Right renal pelvis (tissue), 4 donors: ENCODE measurements around the gene ABHD3. TPM values are rescaled to one million over a fixed set of nuclear protein-coding genes. Genes with fewer than 3 reads are reported as not detected.
A peak's percentile ranks its signal among the peaks of the same experiment; 100 is the strongest.
"Not testable (repeated sequence)": the region's sequence is repeated elsewhere in the genome, so short reads cannot be mapped to it uniquely, and the experiment has no call there.

Experiments
- DNase-seq, 4 donors: peaks; one replicate each; pipeline ENCODE4 v3.0.0-alpha.2; 2013; ENCODE audit warnings: low read depth in 4 of 4, low spot score in 3 of 4, missing footprints in 1 of 4
- polyA plus RNA-seq, 4 donors: library from polyadenylated mRNA; unstranded; fragments of 120-200 nt; gene quantifications; one replicate each; pipeline ENCODE4 v1.2.1, GENCODE V29; 2013; ENCODE audit not compliant: insufficient read length in 4 of 4

Gene ABHD3
- polyA plus RNA-seq, 4 donors: 21.9 to 25.3 (median 23.2) TPM

DNA sequence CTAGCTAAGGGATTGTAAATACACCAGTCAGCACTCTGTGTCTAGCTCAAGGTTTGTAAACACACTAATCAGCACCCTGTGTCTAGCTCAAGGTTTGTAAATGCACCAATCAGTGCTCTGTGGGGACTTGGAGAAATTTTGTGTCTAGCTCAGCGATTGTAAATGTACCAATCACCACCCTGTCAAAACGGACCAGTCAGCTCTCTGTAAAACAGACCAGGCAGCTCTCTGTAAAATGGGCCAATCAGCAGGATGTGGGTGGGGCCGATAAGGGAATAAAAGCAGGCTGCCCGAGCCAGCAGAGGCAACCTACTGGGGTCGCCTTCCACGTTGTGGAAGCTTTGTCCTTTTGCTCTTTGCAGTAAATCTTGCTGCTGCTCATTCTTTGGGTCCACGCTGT lies 2.6 kb upstream of the ABHD3 start:
- DNase-seq: not testable (repeated sequence)

DNA sequence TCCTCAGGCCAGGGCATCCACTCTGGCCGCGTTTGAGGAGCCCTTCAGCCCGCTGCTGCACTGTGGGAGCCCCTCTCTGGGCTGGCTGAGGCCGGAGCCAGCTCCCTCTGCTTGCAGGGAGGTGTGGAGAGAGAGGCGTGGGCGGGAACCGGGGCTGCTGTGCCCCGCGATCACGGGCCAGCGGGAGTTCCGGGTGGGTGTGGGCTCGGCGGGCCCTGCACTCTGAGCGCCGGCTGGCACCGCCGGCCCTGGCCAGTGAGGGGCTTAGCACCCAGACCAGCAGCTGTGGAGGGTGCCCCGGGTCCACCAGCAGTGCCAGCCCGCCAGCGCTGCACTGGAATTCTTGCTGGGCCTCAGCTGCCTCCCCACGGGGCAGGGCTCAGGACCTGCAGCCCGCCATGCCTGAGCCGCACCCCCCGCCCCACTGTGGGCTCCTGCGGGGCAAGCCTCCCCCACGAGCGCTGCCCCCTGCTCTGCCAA lies 1.9 kb upstream of the ABHD3 start:
- no peak for DNase-seq

DNA sequence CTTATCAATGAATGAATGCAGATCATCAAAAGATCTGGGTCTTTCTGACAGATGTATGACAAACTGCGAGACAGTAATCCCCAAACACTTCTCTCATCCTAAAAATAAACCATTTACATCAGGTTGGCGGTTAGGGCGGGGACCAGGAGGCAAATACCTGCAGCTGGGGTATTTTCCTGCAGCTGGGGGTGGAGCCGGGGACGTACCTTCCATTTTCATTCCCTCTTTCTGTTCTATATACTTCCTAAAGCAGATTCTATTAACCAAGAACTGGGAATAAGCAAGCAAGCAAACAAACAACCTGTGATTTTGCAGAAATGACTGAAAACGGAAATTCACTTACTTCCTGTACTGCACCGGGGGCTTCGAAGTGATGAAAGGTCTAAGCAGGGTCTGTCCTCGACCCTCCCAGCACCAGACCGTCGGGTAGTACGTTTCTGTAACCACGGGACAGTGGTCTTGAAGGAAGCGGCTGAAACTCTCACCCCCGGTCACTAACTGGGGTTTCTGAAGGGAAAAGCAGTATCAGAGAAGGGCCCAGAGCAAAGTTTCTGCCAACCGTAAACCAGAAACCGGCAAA lies 1.2 kb downstream of the ABHD3 start:
- DNase-seq: no peak

DNA sequence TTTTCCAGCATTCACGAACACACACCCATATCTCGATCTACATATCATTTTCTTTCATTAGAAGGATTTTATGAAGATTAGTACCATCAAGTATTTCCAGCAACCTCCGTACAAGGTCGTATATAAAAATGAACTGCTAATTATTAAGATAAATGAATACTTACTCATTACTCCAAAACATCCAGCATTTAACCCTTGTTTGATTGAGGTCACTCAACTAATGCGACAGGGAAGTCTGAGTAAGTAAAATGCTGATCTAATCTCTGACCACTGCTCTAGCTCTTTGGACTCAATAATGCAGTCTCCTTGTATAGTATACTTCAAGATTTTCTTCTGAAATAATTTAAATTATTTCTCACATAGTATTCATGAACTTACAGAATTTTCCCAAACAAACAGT lies 2.0 kb downstream of the ABHD3 start:
- DNase-seq: no peak

DNA sequence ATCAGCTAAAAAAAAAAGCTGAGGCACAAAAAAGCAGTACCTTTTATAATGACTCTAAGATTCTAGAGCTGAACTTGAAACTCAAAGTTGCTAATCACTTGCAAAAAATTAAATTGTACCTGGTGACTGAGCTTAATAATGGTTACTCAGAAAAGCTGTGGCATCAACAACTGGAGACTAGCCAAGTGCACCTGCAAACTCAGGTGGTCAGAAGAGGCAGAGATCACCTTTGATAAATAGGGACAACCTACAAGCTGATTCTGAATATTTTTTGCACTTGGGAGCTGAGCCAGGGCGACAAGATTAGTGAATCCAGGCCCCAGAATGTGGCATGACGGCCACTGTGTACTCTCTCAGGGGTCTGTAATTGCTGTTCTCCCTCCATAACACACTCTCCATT lies 3.0 kb downstream of the ABHD3 start:
- no peak for DNase-seq

DNA sequence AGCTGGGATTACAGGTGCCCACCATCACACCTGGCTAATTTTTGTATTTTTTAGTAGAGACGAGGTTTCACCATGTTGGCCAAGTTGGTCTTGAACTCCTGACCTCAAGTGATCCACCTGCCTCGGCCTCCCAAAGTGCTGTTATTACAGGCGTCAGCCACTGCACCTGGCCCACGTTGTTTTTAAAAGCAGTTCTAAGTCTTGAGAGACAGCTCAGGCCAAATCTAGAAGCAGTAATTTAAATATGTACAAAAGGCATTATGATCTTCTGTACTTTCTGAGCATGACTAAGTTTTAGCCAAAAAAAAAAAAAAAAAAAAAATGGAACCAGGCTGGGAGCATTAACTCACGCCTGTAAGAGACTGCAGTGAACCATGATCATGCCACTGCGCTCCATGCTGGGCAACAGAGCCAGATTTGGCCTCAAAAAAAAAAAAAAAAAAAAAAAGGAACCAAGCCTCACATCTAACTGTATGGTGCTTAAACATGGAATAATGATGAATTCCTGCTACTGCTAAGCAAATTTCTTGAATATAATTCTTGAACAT lies 4.0 kb downstream of the ABHD3 start:
- no peak for DNase-seq

DNA sequence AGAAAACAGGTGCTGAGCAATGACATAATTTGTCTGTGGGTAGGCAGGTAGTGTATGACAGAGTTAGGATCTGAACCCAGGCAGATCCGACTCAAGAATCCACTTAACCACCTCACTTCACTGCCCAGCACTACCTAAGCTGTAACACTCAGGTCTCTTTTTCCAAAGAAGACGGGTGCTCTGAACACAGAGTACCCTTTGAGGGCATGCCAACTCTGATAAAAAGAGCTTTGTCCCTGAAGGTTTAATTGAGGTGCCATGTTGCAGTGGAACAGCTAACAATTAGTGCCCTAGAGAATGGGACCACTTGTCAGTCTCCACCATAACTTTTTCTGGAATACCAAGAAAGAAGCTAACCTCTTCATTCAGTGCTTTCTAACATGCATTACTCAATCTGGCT lies 11.3 kb downstream of the ABHD3 start:
- no peak for DNase-seq

DNA sequence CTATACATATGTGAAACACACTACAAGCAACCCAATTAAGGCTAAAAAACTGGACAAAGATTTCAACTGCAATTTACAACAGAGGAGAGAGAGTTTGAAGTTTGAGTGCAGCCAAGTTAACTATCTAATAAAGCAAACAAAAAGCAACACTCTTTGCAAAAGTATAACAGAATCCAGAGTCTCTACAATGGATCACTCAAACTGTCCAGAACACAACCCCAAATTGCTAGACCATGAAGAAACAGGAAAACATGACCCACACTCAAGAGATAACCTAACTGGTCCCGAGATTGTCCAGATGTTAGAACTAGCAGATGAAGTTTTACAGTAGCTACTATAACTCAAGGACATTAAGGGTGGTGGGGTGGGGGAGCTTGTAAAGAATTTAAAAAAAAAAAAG lies 14.8 kb downstream of the ABHD3 start:
- DNase-seq: no peak

DNA sequence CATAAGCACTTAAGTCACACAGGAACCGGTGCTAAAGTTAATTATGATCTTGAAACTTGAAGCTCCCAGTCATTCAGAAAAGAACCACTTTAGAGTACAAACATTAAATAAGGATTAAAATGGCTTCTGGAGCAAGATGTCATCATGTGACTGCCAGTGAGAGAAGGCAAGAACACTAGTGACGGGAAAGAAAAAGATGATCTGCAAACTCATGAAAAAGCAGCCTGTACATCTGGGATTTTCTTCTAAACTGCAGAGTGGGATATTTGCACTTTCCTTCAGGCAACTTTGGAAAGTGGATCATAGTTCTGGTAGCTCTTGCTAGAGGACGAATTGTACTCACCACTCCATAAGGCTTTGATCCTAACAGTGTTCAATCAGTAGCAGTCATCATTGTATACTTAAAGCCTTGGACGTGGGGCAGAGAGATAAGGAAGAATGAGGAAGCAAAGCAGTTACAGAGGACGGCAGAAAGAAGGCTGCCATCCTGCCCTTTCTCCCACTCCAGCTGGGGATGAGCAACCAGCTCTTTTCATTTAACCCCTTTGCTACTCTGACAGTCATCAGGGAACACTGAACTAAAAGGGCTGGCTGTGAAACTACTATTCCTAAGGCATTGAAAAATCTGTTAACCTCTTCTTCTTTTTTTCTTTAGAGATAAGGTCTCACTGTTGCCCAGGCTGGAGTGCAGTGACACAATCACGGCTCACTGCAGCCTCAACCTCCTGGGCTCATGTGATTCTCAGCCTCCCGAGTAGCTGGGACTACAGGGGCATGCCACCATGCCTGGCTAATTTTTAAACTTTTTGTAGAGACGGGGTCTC lies 18.1 kb downstream of the ABHD3 start:
- DNase-seq: no peak

DNA sequence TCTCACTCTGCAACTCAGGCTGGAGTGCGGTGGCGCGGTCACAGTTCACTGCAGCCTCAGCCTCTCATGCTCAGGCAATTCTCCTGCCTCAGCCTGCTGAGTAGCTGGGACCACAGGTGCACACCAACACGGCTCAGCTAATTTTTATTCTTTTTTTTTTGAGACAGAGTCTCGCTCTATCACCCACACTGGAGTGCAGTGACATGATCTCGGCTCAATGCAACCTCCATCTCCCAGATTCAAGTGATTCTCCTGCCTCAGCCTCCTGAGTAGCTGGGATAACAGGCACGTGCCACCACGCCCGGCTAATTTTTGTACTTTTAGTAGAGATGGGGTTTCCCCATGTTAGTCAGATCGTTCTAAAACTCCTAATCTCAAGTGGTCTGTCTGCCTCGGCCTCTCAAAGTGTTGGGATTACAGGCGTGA lies 19.0 kb downstream of the ABHD3 start:
- DNase-seq: not testable (repeated sequence)

DNA sequence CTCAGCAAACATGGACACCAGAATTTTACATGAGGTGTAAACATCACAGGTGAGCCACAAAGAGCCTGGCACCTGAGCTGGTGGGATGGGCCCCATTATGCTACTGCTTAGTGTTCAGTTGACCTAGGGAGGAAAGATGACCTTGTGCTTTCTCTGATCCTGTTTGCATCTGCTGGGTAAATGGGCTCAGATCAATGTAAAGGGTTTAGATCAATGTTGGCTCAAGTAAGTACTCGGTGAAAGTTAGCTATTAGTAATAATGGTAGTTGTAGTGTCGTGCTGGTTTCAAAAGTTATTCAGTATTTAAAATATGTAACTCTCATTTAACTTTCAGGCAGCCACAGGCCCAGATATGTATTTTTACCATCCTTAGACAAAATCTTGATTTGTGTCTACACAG lies 19.8 kb downstream of the ABHD3 start:
- DNase-seq: no peak

DNA sequence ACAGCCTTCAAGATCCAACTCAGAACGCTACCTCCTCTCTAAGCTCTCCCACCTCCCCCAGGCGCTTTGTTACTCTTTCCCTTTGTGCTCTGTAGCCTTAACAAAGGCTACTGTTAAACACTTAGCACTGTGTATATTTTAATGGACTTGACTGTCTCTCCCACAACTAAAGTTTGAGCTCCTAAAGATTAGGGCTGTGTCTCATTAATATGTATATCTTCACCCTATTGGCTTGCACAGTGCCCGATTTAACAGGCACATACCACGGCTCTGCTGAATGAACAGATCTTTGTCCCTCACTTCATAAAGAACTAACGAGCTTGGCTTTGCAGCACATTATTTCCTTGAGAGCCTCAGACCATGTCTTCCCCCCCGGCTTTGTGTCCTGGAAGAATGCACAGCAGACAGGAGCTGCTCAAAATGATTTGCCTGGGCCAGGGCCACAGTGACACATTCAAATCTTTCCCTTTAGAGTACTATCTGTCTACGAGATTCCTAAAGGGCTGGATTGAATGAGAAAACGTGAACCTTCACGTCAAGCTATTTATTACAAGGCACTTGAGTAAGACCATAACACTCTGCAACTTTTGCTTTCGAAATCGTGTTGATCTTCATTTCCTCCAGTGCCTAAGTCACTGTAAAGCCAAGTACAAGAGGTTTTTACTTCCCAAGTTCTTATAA lies 22.1 kb downstream of the ABHD3 start:
- DNase-seq: peak in 1 of 4 donors; percentile 58

DNA sequence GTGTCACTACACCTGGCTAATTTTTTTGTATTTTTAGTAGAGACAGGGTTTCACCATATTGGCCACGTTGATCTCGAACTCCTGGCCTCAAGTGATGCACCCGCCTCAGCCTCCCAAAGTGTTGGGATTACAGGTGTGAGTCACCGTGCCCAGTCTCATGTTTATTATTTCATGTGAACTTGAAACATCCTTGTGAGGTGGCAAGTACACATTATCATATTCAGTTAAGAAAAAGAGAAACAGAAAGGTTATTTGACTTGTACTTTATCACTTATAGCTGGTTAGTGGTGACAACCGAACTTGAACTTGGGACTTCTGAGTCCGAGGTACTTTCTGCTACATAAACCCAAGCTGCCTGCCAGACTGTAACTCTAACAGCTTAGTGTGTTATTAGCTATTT lies 24.4 kb downstream of the ABHD3 start:
- no peak for DNase-seq

DNA sequence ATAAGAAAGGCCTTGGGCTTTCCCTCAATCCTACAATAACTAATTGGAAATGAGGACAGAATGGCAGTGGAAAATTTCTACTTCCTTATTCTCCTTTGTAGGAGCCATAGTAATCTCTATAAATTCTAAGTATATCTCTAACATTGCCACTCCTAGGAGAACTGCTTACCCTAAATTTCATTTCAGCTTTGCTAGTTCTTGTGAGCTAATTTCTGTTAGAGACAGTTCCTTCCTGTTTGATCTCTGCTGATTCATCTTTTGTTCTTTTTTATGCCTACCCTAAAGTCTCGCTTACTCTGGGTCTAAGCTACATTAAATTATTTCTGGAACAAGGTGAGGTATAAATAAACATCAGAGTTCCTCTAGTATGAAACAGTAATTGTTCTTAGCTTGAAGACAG lies 25.7 kb downstream of the ABHD3 start:
- no peak for DNase-seq

DNA sequence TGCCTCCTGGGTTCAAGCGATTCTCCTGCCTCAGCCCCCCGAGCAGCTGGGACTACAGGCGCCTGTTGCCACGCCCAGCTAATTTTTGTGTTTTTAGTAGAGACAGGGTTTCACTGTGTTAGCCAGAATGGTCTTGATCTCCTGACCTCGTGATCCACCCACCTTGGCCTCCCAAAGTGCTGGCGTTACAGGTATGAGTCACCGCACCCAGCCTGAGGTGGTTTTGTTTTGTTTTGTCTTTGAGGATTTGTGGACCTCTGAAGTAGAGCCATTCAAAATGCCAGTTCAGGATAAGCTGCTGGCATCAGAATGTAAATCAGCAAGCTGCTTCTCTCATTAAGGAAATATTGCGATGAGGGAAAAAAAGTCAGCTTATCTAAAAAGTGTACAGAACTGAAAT lies 29.2 kb downstream of the ABHD3 start:
- DNase-seq: not testable (repeated sequence)

DNA sequence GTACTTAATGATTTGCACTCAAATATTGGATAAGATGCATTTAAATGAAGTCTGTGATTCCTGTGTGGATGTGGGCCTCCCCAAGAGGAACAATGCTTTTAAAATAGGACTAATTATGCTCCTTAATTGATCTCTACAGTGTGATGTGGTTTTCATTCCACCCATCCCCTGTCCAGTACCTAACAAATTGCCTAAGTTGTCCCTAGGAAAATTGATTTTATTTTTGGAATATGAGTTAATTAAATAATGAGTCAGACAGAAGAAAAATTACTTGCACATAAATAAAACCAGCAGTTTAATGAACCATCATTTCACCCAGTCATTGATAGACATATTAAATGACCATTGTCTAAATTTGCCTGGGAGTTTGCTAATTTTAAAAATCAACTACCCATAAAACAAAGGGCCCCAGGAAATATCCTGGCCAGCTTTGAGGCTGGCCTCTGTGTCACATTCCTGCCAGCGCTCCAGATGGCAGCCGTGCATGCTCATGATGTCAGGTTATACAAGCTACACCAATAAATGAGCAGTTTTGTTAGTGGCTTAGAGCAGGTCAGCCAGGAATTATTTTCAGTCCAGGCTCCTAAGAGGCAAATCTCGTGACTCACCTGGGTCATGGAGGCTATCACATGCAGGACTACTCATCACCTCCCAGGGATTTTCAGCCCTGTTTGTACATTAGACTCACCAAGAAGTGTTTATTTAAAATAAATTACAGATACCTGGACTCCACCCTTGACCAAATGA lies 31.9 kb downstream of the ABHD3 start:
- no peak for DNase-seq

DNA sequence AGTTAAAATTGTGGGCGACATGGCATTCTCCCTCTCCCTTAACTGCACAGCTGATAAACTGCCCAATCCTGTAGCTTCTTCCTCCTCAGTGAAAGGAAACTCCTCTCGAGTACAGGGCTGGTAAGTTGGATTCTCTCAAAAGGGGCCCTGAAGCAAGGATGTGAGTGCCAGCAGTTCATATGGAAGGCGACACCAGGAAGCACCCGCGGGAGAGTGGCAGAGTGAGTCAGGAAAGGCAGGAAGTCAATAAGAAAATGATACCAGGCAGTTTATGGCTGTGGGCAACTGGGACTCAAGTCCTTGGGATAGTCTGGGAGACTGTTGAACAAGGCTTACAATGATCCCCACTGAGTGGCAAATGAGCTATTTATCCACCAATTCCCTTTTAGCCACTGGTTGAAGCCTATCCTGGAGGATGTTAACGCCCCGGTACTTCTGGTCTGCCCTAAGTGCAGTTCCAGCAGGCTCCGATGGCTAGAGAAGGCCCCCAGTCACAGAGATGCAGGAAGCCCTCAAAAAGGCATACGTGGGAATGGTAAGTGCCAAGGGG lies 34.8 kb downstream of the ABHD3 start:
- no peak for DNase-seq

DNA sequence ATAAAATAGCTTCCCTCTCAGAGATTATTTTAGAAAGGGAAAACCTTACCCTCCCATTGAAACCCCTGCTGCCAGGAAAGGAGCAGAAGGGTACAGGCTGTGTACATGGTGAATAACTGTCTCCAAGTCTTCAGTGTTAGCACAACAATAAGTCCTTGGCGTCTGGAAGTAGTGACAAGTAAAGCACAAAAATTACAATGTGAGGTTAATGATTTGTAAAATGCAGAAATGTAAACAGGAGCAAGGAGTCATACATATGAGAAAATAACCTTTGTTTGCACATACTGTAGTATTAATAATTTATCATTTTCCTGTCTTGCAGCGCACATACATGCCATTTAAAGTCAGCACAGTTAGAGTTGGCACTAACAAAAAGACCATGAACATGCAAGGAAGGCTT lies 40.5 kb downstream of the ABHD3 start:
- no peak for DNase-seq

DNA sequence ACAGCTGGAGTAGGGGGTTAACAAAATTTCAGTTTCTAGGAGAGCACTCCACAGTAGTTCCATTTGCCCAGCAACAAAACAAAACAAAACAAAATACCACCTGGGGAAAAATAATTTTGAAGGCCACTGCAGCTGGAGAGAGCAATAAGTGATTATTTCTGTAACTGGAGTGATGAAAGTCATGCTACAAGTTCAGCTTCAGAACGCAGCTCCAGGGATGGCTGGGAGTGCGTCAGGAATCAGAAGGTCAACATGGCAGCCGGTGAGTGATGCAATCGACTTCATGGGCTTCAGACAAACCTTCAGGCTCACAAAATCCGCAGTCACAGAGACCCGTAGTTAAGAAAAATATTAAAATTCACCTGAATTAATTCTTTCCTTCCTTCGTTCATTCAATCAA lies 41.0 kb downstream of the ABHD3 start:
- DNase-seq: no peak

DNA sequence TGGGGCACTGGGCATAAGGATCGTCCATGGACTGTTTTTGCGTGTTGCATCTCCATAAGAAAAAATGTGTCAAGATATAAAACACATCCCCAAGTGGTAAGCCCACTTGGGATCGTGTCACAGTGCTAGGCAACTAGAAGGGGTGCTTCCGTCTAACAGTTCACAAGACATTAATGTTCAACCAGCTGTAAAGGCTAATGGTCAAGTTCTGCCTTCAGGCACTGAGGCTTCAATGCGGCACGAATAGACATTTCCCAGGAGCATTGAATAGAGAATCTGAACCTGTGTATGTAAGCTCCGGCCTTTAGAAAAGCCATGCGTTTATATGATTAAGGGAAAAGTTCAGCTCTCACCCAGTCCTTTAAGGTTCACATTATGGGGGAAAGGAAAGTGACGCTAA lies 42.0 kb downstream of the ABHD3 start:
- no peak for DNase-seq
